Uterus (tissue), 4 donors: ENCODE measurements around the gene RAB11FIP4. TPM values are rescaled to one million over a fixed set of nuclear protein-coding genes. Genes with fewer than 3 reads are reported as not detected.
A peak's percentile ranks its signal among the peaks of the same experiment; 100 is the strongest.

ENCODE experiments used
- DNase-seq, 2 donors: peaks; one replicate each; pipeline ENCODE4 v3.0.0-alpha.2; 2019 to 2020
- H3K27ac ChIP-seq, 2 donors: fragments of 200-600 bp; sonication (generic); 1 replicate in 1 of 2; 2 replicates in 1 of 2; pipeline ENCODE4 v1.5.1; 2016 to 2018
- H3K27me3 ChIP-seq, 2 donors: fragments of 200-600 bp; sonication (generic); one replicate each; pipeline ENCODE4 v1.5.1; 2018 to 2019; ENCODE audit warnings: control low read depth in 1 of 2
- H3K36me3 ChIP-seq, 2 donors: fragments of 200-600 bp; sonication (generic); one replicate each; pipeline ENCODE4 v1.5.1; 2019; ENCODE audit warnings: control low read depth in 1 of 2
- H3K4me1 ChIP-seq, 2 donors: fragments of 200-600 bp; sonication (generic); one replicate each; pipeline ENCODE4 v1.5.1; 2018 to 2019; ENCODE audit warnings: control low read depth in 1 of 2
- H3K4me3 ChIP-seq, 2 donors: fragments of 200-600 bp; sonication (generic); 1 replicate in 1 of 2; 2 replicates in 1 of 2; pipeline ENCODE4 v1.5.1; 2018 to 2019; ENCODE audit warnings: mild to moderate bottlenecking in 1 of 2
- H3K9me3 ChIP-seq, 2 donors: fragments of 200-600 bp; sonication (generic); one replicate each; pipeline ENCODE4 v1.5.1; 2019; ENCODE audit warnings: control low read depth in 1 of 2
- POLR2A ChIP-seq, 2 donors: fragments of 450-650 bp; IDR thresholded peaks; one replicate each; pipeline ENCODE4 v1.6.1; 2016; ENCODE audit warnings: antibody characterized with exemption in 2 of 2, mild to moderate bottlenecking in 1 of 2, moderate library complexity in 1 of 2
- intact Hi-C: fragments of 100-400 bp; cut with DNase I; formaldehyde crosslinking; loops from one replicate; pipeline ENCODE4 v1.15.1; 2023; ENCODE audit warnings: low total_unique reads
- total RNA-seq, 4 donors: library from RNA; depleted of rRNA in 3 of 4; stranded (reverse); fragments of >200 nt in 3 of 4; gene quantifications; one replicate each; pipeline versions ENCODE4 v1.1.0 to v1.2.4, GENCODE V29; 2014 to 2023
- TF ChIP-seq, protein P1 (sequence below), 4 experiments: fragments of 200-600 bp in 2 of 4; fragments of 450-650 bp in 2 of 4; sonication (generic) in 2 of 4; IDR thresholded peaks; one replicate each; pipeline ENCODE4 v1.5.1; 2016 to 2019; ENCODE audit warnings: antibody characterized with exemption in 4 of 4, mild to moderate bottlenecking in 2 of 4, moderate library complexity in 1 of 4
- donor health status: DM: yes; HTN: yes; CAD: no.

Gene RAB11FIP4
- total RNA-seq, 4 donors from 2014 or later = 7.2 to 12.0 TPM; not detected in 2

DNA sequence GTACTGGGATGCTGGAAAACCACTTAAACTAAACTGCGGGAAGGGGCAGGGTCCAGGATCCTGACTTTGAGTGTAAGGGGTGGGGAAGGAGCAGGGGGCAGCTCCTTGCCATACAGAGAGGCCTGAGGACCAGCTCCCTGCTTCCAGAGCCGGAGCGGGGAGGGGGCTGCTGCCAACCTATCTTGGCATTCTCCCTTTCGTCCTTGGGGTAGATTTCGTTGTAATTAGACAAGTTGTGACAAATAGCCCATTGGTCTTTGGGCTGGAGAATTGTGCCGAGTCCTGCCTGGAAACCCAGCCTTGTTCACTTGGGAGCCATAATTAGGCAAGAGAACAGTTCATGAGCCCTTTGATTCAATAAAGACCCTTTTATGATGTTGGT, 175.5 kb downstream of the RAB11FIP4 start:
- peak overlapping the region in 1 of 2 donors; percentile 80 for H3K27ac ChIP-seq
- H3K9me3 ChIP-seq = no peaks in the 10 kb centered on the region
- peaks cover 10 to 35% of the 10 kb centered on the region in 2 donors for H3K4me1 ChIP-seq
- DNase-seq = no peak
- TF ChIP-seq POLR2A (IDR thresholded peaks at IDR 0.05) = no peak
- H3K36me3 ChIP-seq = no peaks in the 10 kb centered on the region
- no peak overlapping the region for H3K4me3 ChIP-seq
- intact Hi-C loops = no loop called here
- no peaks in the 10 kb centered on the region for H3K27me3 ChIP-seq

DNA sequence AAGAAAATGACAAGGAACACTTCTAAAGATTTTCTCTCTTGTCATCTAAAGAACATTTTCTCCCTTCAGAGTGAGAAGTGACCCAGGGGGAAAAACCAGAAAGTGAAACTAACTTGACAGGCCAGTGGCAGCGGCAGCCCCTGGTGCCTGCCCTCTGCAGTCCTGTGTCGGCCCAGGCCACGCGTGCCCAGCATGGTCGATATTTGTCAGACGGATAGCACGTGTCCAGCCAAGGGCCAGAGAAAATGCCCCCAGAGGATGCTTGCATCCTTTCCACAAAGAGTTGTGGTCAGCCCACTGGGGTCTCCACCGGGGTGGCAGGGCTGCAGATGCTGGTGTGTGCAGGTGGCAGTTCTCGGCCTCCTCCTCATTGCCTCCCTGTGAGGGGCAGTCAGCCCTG, 176.6 kb downstream of the RAB11FIP4 start:
- no peaks in the 10 kb centered on the region for H3K9me3 ChIP-seq
- H3K27me3 ChIP-seq = no peaks in the 10 kb centered on the region
- no peak for DNase-seq
- TF ChIP-seq POLR2A (IDR thresholded peaks at IDR 0.05) = no peak
- TF ChIP-seq, protein P1, sequence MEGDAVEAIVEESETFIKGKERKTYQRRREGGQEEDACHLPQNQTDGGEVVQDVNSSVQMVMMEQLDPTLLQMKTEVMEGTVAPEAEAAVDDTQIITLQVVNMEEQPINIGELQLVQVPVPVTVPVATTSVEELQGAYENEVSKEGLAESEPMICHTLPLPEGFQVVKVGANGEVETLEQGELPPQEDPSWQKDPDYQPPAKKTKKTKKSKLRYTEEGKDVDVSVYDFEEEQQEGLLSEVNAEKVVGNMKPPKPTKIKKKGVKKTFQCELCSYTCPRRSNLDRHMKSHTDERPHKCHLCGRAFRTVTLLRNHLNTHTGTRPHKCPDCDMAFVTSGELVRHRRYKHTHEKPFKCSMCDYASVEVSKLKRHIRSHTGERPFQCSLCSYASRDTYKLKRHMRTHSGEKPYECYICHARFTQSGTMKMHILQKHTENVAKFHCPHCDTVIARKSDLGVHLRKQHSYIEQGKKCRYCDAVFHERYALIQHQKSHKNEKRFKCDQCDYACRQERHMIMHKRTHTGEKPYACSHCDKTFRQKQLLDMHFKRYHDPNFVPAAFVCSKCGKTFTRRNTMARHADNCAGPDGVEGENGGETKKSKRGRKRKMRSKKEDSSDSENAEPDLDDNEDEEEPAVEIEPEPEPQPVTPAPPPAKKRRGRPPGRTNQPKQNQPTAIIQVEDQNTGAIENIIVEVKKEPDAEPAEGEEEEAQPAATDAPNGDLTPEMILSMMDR (IDR thresholded peaks at IDR 0.05) = no peak
- H3K4me1 ChIP-seq = peaks cover 14 to 43% of the 10 kb centered on the region in 2 donors
- no peaks in the 10 kb centered on the region for H3K36me3 ChIP-seq
- H3K27ac ChIP-seq = peak overlapping the region; percentile 75 to 80
- intact Hi-C loops = no loop called here
- no peak overlapping the region for H3K4me3 ChIP-seq

DNA sequence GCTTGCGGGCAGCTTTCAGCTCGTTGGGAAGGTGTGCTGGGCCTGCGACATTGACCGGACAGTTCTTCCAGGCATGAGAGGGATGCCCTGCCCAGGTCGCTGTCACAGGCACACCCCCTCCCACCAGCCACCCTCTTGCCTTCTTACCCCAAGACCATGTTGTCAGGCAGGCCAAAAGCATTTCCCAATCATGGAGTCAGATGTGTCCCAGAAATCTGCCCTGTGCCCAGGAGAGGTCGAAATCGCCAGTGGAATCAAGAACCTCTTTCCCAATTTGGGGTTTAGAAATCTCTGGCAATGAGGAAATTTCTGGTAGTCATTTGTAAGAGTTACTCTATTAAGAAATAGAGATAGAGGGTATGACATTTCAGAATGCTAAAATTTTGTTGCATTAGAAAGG, 177.1 kb downstream of the RAB11FIP4 start:
- intact Hi-C loops = no loop called here
- peak; percentile 38 to 55 for DNase-seq
- Histone ChIP-seq H3K27me3 (no peaks in the 10 kb centered on the region), H3K4me1 (peaks cover 14 to 43% of the 10 kb centered on the region in 2 donors), H3K4me3 (no peak overlapping the region), H3K36me3 (no peaks in the 10 kb centered on the region), H3K9me3 (no peaks in the 10 kb centered on the region), H3K27ac (peak overlapping the region; percentile 75 to 80)
- no peak for TF ChIP-seq POLR2A (IDR thresholded peaks at IDR 0.05)
- TF ChIP-seq, protein P1 (IDR thresholded peaks at IDR 0.05) = no peak

DNA sequence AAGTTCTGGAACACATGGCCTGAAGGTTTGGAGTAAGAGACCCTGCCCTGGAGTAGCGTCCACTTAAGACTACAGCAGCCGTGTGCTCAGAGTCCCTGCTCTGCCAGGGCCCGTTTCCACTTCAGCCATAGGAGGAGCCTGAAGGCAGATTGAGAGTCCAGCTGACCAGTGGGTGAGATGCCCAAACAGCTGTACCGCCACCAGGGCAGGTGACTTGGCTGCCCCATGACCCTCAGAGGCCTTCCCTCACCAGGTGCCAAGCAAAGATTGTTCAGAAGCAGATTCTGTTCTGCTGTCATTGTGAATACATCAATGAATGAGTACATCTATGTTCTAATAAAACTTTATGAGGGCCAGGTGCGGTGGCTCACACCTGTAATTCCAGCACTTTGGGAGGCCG, 178.8 kb downstream of the RAB11FIP4 start:
- H3K4me3 ChIP-seq = no peak overlapping the region
- H3K27me3 ChIP-seq = no peaks in the 10 kb centered on the region
- H3K4me1 ChIP-seq = peaks cover 7 to 36% of the 10 kb centered on the region in 2 donors
- DNase-seq = no peak
- no peaks in the 10 kb centered on the region for H3K36me3 ChIP-seq
- no peaks in the 10 kb centered on the region for H3K9me3 ChIP-seq
- H3K27ac ChIP-seq = peak overlapping the region; percentile 75 to 80
- intact Hi-C loops = no loop called here
- TF ChIP-seq, protein P1 (IDR thresholded peaks at IDR 0.05) = no peak
- no peak for TF ChIP-seq POLR2A (IDR thresholded peaks at IDR 0.05)

DNA sequence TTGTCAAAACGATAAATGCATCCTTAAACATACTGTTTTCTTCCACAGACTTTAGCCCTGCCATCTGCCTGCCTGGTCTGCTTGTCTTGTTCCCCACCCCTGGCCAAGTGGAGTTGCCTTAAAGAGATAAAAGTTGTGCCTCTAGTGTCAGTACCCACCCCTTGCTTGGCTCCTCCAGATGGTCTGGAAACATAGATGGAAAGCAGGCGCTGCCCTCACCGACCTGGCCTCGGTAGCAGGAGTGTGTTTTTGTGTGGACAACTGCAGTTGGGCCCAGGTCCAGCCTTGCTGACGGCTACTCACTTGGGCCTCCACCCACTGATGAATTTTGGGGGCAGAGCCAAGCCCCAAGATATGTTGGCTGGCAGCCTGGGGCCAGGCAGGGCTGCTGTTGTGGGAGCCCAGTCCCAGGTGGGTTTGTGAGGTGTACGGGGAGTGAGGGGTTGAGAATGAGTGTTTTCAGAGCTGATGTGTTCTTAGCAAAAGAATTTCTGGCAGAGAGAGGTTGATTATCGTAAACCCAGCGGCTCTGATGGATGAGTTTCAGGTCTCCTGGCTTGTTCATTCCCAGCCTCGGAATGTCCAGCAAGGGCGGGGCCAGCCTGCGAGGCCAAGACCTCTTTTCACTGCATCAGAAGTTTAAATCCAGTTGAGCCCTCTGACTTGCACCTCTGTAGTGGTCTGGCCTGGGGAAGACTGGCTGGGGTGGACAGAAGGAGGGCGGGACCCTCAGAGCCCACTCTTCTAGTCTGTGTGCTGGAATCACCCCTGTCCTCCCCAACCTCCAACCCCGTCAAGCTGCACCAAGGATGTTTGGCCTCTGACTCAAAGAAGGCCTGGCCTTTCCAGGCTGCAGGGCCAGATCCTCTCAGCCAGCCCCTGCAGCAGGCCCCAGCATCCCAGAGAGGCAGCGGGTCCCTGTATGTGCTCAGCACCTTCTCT, 179.7 kb downstream of the RAB11FIP4 start:
- TF ChIP-seq POLR2A (IDR thresholded peaks at IDR 0.05) = no peak
- TF ChIP-seq, protein P1 (IDR thresholded peaks at IDR 0.05) = no peak
- Histone ChIP-seq H3K27me3 (no peaks in the 10 kb centered on the region), H3K9me3 (no peaks in the 10 kb centered on the region), H3K4me1 (peaks cover 4 to 27% of the 10 kb centered on the region in 2 donors), H3K27ac (peak overlapping the region; percentile 75 to 80), H3K4me3 (no peak overlapping the region), H3K36me3 (no peaks in the 10 kb centered on the region)
- intact Hi-C loops = no loop called here
- DNase-seq = peak; percentile 93 to 94
